ENCODE data around the gene RMND5B. TPM values are rescaled to one million over a fixed set of nuclear protein-coding genes. Genes with fewer than 3 reads are reported as not detected.

Gene RMND5B
- total and polyA plus RNA-seq, 2 of the 13 experiments (the other 11 are each of a cell fraction or from before 2014, with no cell fraction given) = 18.6 to 20.4 TPM

- H4K20me1 ChIP-seq (ENCODE audit: insufficient read depth, low read length) = no peaks in the 10 kb centered on the region
- H3K27ac ChIP-seq (ENCODE audit: extremely low read length, insufficient read depth, low read length) = no peak overlapping the region
- H3K79me2 ChIP-seq (ENCODE audit: insufficient read depth, low read length) = no peaks in the 10 kb centered on the region
- intact Hi-C loops (cut with micrococcal nuclease; ENCODE audit: unreplicated experiment) (no loop called here), in situ Hi-C loops (cut with HindIII; ENCODE audit: extremely low pct_ligation_motif_present, low pct_unique_long_range_greater_than_20kb) (no loop called here)
- no peak overlapping the region for H3K9ac ChIP-seq (ENCODE audit: insufficient read depth, low read depth, low read length)
- ChIA-PET POLR2A (no interaction called here), CTCF (ENCODE audit: low intra/inter-chr PET ratio, low total read pairs) (no interaction called here)
- H3K9me3 ChIP-seq (ENCODE audit: low read length) = no peaks in the 10 kb centered on the region
- DNase-seq (ENCODE audit: low spot score) (no peak), FAIRE-seq (no peak), ATAC-seq (no peak)
- no peak overlapping the region for H2AFZ ChIP-seq (ENCODE audit: low read length)
- H3K4me1 ChIP-seq (ENCODE audit: insufficient read depth, low read length) = no peaks in the 10 kb centered on the region
- H3K4me2 ChIP-seq (ENCODE audit: low read depth, low read length) = no peak overlapping the region
- TF ChIP-seq RCOR2 (CRISPR knock-in tag; IDR thresholded peaks at IDR 0.05) = no peak
- no peak for TF ChIP-seq MTF2 (CRISPR knock-in tag; IDR thresholded peaks at IDR 0.05; ENCODE audit: borderline replicate concordance)
- TF ChIP-seq HDAC2 (CRISPR knock-in tag; IDR thresholded peaks at IDR 0.05) = no peak
- no peak for TF ChIP-seq ARNT (IDR thresholded peaks at IDR 0.05)
- no peak for TF ChIP-seq PRPF4 (IDR thresholded peaks at IDR 0.05; ENCODE audit: low read depth, low read length, poor library complexity, severe bottlenecking)
- TF ChIP-seq ZNF296 (CRISPR knock-in tag; conservative IDR thresholded peaks at IDR 0.05) = no peak
- TF ChIP-seq ZNF841 (CRISPR knock-in tag; IDR thresholded peaks at IDR 0.05; ENCODE audit: borderline replicate concordance) = no peak
- no peak for TF ChIP-seq ZNF709 (CRISPR knock-in tag; IDR thresholded peaks at IDR 0.05)
- no peak for TF ChIP-seq ZNF580 (CRISPR knock-in tag; IDR thresholded peaks at IDR 0.05; ENCODE audit: borderline replicate concordance, low read depth)
- no peak for TF ChIP-seq AGO1 (IDR thresholded peaks at IDR 0.05; ENCODE audit: low read depth, low read length, poor library complexity, severe bottlenecking)
- peaks cover 8 to 33% of the 10 kb centered on the region in 2 experiments; a peak in 4 of 5 replicates for H3K27me3 ChIP-seq (ENCODE audit: control insufficient read depth in 1 of 2, insufficient read depth in 2 of 2, low read length in 2 of 2)
- H3K36me3 ChIP-seq (replicated peaks in 1 of 2; ENCODE audit: control insufficient read depth in 1 of 2, insufficient read depth in 2 of 2, low read length in 2 of 2) = no peaks in the 10 kb centered on the region
- no peak overlapping the region for H3K4me3 ChIP-seq (replicated peaks in 1 of 3; ENCODE audit: insufficient read depth in 1 of 3, low read depth in 2 of 3, low read length in 3 of 3)
- no TSS peak for BruUV-seq (replicated peaks)
Measured at GRCh38 chr5:178108966-178109365, 21.8 kb upstream of the RMND5B start.

- no TSS peak for BruUV-seq (replicated peaks)
- FAIRE-seq = no peak
- Histone ChIP-seq H3K4me2 (ENCODE audit: low read depth, low read length) (no peak overlapping the region), H3K4me1 (ENCODE audit: insufficient read depth, low read length) (peaks cover 3% of the 10 kb centered on the region), H3K9ac (ENCODE audit: insufficient read depth, low read depth, low read length) (no peak overlapping the region), H2AFZ (ENCODE audit: low read length) (no peak overlapping the region), H3K9me3 (ENCODE audit: low read length) (no peaks in the 10 kb centered on the region), H4K20me1 (ENCODE audit: insufficient read depth, low read length) (no peaks in the 10 kb centered on the region), H3K36me3 (replicated peaks in 1 of 2; ENCODE audit: control insufficient read depth in 1 of 2, insufficient read depth in 2 of 2, low read length in 2 of 2) (no peaks in the 10 kb centered on the region), H3K79me2 (ENCODE audit: insufficient read depth, low read length) (no peaks in the 10 kb centered on the region), H3K4me3 (replicated peaks in 1 of 3; ENCODE audit: insufficient read depth in 1 of 3, low read depth in 2 of 3, low read length in 3 of 3) (no peak overlapping the region), H3K27me3 (ENCODE audit: control insufficient read depth in 1 of 2, insufficient read depth in 2 of 2, low read length in 2 of 2) (peaks cover 10 to 49% of the 10 kb centered on the region in 2 experiments), H3K27ac (ENCODE audit: extremely low read length, insufficient read depth, low read length) (no peak overlapping the region)
- in situ Hi-C loops (cut with HindIII; ENCODE audit: extremely low pct_ligation_motif_present, low pct_unique_long_range_greater_than_20kb) = no loop called here
- no peak for DNase-seq (ENCODE audit: low spot score)
- ChIA-PET CTCF (ENCODE audit: low intra/inter-chr PET ratio, low total read pairs) (no interaction called here), POLR2A (no interaction called here)
- no peak for TF ChIP-seq TRIM22 (IDR thresholded peaks at IDR 0.05)
- no peak for TF ChIP-seq TSC22D2 (CRISPR knock-in tag; IDR thresholded peaks at IDR 0.05; ENCODE audit: borderline replicate concordance)
- TF ChIP-seq ZNF276 (CRISPR knock-in tag; IDR thresholded peaks at IDR 0.05; ENCODE audit: low read depth) = no peak
- WGBS (ENCODE audit: low lambda C conversion rate) = 2% methylated on average over 9 of the region's 9 CpGs
- intact Hi-C loops (cut with micrococcal nuclease; ENCODE audit: unreplicated experiment) = no loop called here
- no peak for ATAC-seq
Measured at GRCh38 chr5:178110511-178110910, 20.3 kb upstream of the RMND5B start.

Measured in HepG2 (cell line).